GM21619 (cell line): ENCODE measurements around the gene CCDC57.
"Not testable (repeated sequence)": the region's sequence is repeated elsewhere in the genome, so short reads cannot be mapped to it uniquely, and the experiment has no call there.

Experiments used
- ATAC-seq: cut with Tn5 transposase; IDR thresholded peaks from one replicate; pipeline ENCODE4 v1.9.1; 2021; ENCODE audit not compliant: unreplicated experiment

Gene CCDC57

GRCh38 chr17:82226146-82226808, 13.6 kb upstream of the CCDC57 start:
- ATAC-seq = no peak

GRCh38 chr17:82225368-82226029, 12.9 kb upstream of the CCDC57 start:
- no peak for ATAC-seq

DNA sequence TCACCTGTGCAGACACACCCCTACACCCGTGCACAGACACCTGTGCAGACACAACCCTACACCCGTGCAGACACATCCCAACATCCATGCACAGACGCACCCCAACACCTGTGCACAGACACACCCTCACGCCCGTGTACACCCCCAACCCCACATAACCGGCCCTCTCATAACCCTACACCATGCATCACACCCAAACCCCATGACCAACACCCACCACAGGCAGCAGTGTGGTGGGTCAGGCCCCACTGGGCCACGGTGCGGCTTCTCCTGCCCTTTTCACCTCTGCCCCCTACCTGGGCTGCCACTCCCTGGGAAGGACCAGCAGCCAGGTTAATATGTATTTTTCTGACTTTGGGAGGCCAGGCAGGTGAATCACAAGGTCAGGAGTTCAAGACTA, 12.0 kb upstream of the CCDC57 start:
- ATAC-seq = no peak

- no peak for ATAC-seq
Observed at GRCh38 chr17:82223517-82223916, 10.9 kb upstream of the CCDC57 start.

DNA sequence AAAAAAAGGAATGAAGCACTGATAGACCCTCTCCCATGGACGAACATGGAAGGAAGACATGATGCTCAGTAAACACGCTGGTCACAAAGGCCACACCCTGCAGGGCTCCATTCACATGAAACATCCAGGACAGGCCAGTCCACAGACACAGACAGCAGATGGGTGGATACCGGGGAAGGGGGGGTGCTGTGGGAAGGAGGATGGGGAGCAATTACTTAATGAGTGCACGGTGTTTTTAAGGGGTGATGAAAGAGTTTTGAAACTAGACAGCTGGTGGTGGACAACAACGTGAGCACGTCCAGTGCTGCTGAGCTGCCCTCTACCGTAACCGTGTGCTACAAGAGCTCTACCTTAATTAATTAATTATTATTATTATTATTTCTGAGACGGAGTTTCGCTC, 10.2 kb upstream of the CCDC57 start:
- ATAC-seq = no peak

GRCh38 chr17:82221341-82221902, 8.8 kb upstream of the CCDC57 start:
- no peak for ATAC-seq

DNA sequence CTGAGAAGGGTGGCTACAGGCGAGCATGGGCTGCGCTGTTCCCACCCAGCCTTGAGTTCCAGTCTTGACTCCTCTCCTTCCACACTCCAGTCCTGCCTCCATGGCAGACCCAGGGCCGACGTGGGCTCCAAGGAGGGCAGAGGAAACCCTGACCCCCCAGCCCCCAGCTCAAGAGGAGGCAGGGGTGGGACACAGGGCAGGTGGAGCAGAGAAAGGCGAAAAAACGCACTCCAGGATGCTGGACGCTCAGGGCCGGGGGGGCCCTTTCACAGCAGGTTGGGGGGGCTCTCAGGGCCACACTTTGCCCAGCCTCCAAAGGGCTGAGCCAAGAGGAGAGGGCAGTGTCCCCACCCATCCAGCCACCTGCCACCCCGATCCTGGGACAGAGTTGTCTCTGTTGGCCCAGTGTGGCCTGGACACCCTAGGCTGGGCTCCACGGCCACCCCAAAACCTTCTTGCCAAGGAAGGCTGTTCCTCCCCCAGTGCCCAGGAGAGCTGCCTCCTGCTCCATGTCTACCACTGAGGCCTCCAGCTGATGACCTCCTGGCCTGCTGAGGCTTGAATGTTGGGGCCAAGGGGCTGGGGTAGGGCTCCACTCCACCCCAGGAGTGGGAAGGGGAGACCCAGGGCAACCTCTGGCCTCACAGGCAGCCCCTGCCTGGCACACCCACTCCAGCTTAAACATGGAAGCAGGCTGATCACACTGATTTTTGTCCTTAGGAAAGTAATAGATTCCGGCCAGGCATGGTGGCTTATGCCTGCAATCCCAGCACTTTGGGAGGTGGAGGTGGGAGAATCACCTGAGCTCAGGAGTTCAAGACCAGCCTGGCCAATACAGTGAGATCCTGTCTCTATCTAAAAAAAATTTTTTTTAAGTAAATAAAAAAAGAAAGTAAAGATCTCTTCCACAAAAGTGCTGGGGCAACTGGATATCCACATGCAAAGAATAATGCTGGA, 7.4 kb upstream of the CCDC57 start:
- ATAC-seq = no peak

DNA sequence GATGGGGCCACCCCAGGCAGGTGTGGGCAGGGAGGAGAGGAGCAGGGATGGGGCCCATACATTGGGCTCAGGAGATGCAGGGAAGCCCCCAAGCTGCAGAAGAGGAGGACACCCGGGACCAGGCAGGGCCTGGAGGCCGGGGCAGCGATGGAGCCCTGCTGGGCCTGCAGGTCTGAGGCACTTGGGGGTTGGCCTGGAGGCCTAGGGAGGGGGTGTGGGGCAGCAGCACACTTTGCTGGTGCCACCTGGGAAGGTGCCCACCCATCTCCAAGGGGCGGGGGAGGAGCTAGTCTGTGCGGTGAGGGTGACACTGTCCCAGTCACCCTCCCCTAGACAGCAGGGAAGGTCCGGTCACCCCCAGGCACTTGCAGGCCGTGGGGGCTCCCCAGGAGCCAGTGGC, 6.4 kb upstream of the CCDC57 start:
- ATAC-seq = no peak

DNA sequence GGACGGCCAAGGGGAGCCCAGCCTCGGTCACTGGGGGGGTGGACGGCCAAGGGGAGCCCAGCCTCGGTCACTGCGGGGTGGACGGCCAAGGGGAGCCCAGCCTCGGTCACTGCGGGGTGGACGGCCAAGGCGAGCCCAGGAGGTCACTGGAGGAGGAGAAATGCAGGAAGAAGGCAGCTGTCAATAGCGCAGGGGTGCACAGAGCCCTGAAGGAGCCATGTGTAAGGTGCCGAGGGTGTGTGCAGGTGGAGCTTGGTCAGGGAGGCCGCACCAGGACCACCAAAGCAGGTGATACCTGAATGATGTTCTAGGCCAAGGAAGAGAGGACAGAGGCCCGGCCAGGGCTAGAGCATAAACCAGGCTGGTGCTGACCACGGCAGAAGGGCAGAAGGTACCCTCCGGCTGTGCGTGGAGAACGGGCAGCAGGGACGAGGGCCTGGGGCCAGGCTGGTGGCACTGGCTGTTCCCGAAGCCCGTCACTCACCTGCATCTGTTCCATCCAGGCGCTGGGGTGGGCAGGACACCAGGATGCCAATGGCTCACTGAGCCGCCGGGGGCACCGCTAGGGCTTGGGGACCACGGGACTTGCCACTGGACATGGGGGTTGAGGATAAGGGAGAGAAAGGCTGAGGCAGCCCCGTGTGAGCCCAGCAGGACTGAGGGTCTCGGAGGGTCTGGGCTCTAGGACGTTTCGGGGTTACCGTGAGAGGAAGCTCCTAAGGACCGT, 5.9 kb upstream of the CCDC57 start:
- ATAC-seq = no peak

DNA sequence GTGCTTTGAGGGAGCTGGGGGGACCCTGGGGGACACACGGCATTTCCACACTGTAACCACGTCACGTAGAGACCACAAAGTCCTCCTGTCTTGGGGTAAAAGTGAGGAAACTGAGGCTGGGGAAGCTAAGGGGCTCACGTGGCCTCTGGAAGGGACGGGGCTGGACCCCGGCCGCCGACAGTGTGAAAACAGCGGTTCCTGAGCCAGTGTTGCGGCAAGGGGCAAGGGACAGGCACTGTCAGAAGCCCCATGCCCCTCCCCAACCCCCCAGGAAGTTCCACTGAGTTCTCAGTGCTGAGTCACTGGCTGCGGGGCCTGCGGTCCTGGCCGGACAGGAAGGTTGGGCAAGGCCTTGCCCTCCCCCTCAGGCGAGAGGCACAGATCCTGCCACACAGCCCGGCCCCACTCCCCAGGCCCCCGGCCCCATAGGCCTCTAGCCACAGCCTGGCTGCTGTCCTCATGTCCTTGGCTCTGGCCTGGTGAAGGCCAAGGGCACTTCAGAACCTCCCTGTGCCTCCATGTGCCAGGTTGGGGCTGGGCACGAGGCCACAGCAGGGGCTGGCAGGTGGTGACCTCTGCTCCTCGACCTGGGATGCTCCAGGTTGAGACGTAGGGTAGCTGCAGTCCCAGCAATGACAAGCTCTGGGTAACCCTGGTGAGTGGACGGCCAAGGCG, 5.0 kb upstream of the CCDC57 start:
- ATAC-seq = no peak

DNA sequence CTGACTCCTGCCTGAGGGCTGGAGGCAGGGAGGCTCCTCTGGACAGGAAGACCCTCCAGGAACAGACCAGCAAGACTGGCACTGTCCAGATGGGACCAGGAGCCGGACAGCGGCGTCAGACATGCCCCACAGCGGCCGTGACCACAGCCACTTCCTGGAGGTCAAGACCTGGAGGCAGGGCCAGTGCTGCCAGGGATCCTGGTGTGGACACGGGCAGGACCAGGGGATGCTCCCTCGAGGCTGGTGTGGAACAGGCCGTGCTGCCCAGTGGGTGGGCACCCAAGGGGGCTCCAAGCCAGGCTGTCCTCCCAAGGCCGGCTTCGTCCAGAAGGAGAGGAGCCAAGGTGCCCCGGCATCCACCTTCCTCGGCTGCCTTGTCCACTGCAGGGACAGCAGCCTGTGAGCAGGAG, 4.5 kb upstream of the CCDC57 start:
- ATAC-seq = no peak

DNA sequence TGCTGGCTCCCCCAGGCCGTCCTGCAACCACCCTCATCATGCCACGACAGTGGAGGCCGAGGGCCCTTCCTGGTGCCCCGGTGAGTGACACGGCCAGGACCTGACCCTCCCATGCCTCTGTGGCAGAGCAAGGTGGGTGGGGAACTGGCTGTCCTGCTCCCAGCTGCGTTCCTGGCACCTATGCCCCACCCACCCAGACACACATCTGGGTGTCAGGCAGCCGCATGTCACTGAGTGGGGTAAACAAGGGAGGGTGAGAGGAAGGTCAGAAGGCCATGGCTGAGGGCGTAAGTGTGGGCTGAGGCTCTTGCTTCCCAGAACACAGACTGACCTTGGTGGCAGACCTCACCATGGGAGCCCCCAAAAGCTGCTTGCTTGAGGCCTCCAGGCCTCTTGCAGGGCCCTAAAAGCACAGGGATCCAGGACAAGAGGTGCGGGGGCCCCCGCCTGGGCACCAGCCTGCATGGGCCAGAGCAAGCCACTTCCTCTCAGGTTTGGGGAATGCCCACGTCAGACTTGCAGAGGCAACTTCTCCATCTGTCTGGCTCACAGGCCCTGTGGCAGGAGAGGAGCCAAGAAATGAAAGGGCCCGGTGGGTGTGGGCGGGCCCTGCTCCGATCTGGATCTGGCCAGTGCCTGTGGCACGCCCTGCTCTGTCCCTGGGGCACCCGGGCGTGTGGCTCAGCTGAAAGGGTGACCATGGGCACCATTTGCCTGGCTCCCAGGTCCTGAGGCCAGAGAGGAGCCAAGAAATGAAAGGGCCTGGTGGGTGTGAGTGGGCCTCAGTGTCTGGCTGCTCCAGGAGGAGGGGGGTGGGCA, 3.9 kb upstream of the CCDC57 start:
- peak; percentile 39 for ATAC-seq

- no peak for ATAC-seq
Observed at GRCh38 chr17:82215972-82216300, 3.3 kb upstream of the CCDC57 start.

GRCh38 chr17:82215095-82215971, 2.7 kb upstream of the CCDC57 start:
- no peak for ATAC-seq

- no peak for ATAC-seq
Observed at GRCh38 chr17:82214012-82214628, 1.5 kb upstream of the CCDC57 start.

DNA sequence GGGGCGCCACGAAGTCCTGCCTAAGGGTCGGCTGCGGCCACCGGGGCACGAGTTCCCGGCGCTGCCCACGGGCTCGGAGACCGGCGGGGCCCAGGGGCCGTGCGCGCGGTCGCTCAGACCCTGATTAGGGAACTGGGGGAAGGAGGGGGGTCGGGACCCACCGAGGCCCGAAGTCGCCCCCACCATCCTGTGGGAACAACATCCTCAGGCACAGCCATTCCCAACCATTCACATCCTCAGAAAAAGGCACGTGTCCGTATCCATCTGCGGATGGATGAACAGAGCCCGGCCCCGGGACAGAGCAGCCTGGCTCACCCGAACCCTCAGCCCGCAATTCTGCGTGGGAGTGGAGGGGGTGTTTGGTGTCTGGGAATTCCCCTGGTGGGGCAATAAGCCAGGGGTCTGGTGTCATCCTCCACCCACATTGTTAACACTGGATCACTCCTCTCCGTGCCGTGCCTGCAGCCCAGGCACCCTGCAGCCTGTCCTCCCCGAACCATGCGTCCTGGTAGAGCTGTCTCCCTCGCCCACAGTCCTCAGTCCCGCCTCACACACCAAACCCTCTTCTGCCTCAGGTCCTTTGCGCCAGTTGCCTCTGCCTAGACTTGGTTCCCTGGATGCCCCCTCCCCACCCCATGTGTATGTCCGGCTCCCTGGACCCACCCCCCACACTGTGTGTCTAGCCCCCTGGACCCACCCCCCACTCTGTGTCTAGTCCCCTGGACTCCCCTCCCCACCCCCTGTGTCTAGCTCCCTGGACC, 789 bp upstream of the CCDC57 start:
- ATAC-seq = peak; percentile 3

DNA sequence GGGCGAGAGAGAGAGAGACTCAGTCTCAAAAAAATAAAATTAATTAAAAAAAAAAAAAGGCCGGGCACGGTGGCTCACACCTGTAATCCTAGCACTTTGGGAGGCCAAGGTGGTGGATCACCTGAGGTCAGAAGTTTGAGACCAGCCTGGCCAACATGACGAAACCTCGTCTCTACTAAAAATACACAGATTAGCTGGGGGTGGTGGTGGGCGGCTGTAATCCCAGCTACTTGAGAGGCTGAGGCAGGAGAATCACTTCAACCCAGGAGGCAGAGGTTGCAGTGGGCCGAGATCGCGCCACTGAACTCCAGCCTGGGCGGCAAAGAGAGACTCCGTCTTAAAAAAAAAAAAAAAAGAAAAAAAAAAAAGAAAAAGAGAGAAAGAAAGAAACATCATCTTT, 2.0 kb downstream of the CCDC57 start:
- ATAC-seq = not testable (repeated sequence)
